HepG2 (cell line): Measurements from ENCODE around the gene NUP54. TPM values are rescaled to one million over a fixed set of nuclear protein-coding genes. Genes with fewer than 3 reads are reported as not detected.

Experiments used
- DPF2 ChIP-seq: sonication (generic); formaldehyde crosslinking; IDR thresholded peaks from 2 replicates; pipeline ENCODE4 v1.4.0; 2020; ENCODE audit warnings: mild to moderate bottlenecking, low read depth, missing genetic modification reagents, borderline replicate concordance
- E2F5 ChIP-seq: sonication (generic); formaldehyde crosslinking; conservative IDR thresholded peaks from 2 replicates; pipeline ENCODE4 v1.4.0; 2020; ENCODE audit warnings: missing genetic modification reagents
- EP300 ChIP-seq, 3 experiments: sonication (generic) in 1 of 3; formaldehyde crosslinking in 1 of 3; IDR thresholded peaks; 2 replicates each; pipeline versions ENCODE4 v1.5.1 to v1.6.1; 2011 to 2020; ENCODE audit warnings: low read depth in 2 of 3, low read length in 2 of 3, borderline replicate concordance in 1 of 3, improper control_type of control experiment in 1 of 3, mild to moderate bottlenecking in 1 of 3, missing genetic modification reagents in 1 of 3, moderate library complexity in 1 of 3
- FOSL2 ChIP-seq: sonication (generic); formaldehyde crosslinking; IDR thresholded peaks from 2 replicates; pipeline ENCODE4 v1.4.0; 2020; ENCODE audit warnings: missing genetic modification reagents
- HOXA5 ChIP-seq: sonication (generic); formaldehyde crosslinking; IDR thresholded peaks from 2 replicates; pipeline ENCODE4 v1.4.0; 2020; ENCODE audit warnings: missing genetic modification reagents
- MLLT10 ChIP-seq: sonication (generic); formaldehyde crosslinking; IDR thresholded peaks from 2 replicates; pipeline ENCODE4 v1.4.0; 2020; ENCODE audit warnings: missing genetic modification reagents
- PAWR ChIP-seq: sonication (generic); formaldehyde crosslinking; IDR thresholded peaks from 2 replicates; pipeline ENCODE4 v1.4.0; 2020; ENCODE audit warnings: missing genetic modification reagents, mild to moderate bottlenecking, borderline replicate concordance
- TCF7 ChIP-seq: sonication (generic); IDR thresholded peaks from 2 replicates; pipeline ENCODE4 v1.6.1; 2016; ENCODE audit warnings: antibody characterized with exemption, low read depth
- ZBTB34 ChIP-seq: sonication (generic); formaldehyde crosslinking; IDR thresholded peaks from 2 replicates; pipeline ENCODE4 v1.8.0; 2022; ENCODE audit warnings: mild to moderate bottlenecking, missing genetic modification reagents
- ZNF230 ChIP-seq: sonication (generic); formaldehyde crosslinking; IDR thresholded peaks from 2 replicates; pipeline ENCODE4 v1.4.0; 2020; ENCODE audit warnings: mild to moderate bottlenecking, missing genetic modification reagents
- ZNF333 ChIP-seq: sonication (generic); formaldehyde crosslinking; IDR thresholded peaks from 2 replicates; pipeline ENCODE4 v1.4.0; 2020; ENCODE audit warnings: mild to moderate bottlenecking, missing genetic modification reagents, borderline replicate concordance
- ZNF784 ChIP-seq: sonication (generic); formaldehyde crosslinking; IDR thresholded peaks from 2 replicates; pipeline ENCODE4 v1.5.1; 2020; ENCODE audit warnings: missing genetic modification reagents, mild to moderate bottlenecking, borderline replicate concordance
- ZSCAN31 ChIP-seq: sonication (generic); formaldehyde crosslinking; IDR thresholded peaks from 2 replicates; pipeline ENCODE4 v1.5.0; 2020; ENCODE audit warnings: low read depth, mild to moderate bottlenecking, missing genetic modification reagents
- polyA plus RNA-seq, 8 experiments: library from polyadenylated mRNA; depleted of rRNA in 3 of 8; stranded (reverse) in 7 of 8; unstranded in 1 of 8; fragments of >200 nt; fragmentation: Illumina TruSeq in 4 of 8; extraction: Trizol in 4 of 8; gene quantifications; 2 replicates each; pipeline versions ENCODE4 v1.2.1 to v1.2.3, GENCODE V29; 2011 to 2016; ENCODE audit warnings: low read depth in 4 of 8, missing spikeins in 1 of 8, mixed read lengths in 1 of 8; ENCODE audit not compliant: insufficient read depth in 1 of 8
- total RNA-seq, 5 experiments: library from RNA; depleted of rRNA; stranded (reverse); fragments of >200 nt; fragmentation: Illumina TruSeq; extraction: Trizol; gene quantifications; 2 replicates each; pipeline ENCODE4 v1.2.3, GENCODE V29; 2016; ENCODE audit warnings: low read depth in 1 of 5
- TF ChIP-seq, protein P1 (sequence below): sonication (generic); formaldehyde crosslinking; conservative IDR thresholded peaks from 2 replicates; pipeline ENCODE4 v1.5.0; 2020; ENCODE audit warnings: missing genetic modification reagents
- TF ChIP-seq, protein P2 (sequence below): IDR thresholded peaks from 2 replicates; pipeline ENCODE4 v1.6.1; 2012; ENCODE audit warnings: low read length, improper control_type of control experiment
- TF ChIP-seq, protein P3 (sequence below): sonication (generic); formaldehyde crosslinking; IDR thresholded peaks from 2 replicates; pipeline ENCODE4 v1.4.0; 2020; ENCODE audit warnings: missing genetic modification reagents, borderline replicate concordance

The NUP54 gene
- total and polyA plus RNA-seq, 2 of the 13 experiments (the other 11 are each of a cell fraction or from before 2014, with no cell fraction given) = 36.1 to 69.3 TPM

DNA sequence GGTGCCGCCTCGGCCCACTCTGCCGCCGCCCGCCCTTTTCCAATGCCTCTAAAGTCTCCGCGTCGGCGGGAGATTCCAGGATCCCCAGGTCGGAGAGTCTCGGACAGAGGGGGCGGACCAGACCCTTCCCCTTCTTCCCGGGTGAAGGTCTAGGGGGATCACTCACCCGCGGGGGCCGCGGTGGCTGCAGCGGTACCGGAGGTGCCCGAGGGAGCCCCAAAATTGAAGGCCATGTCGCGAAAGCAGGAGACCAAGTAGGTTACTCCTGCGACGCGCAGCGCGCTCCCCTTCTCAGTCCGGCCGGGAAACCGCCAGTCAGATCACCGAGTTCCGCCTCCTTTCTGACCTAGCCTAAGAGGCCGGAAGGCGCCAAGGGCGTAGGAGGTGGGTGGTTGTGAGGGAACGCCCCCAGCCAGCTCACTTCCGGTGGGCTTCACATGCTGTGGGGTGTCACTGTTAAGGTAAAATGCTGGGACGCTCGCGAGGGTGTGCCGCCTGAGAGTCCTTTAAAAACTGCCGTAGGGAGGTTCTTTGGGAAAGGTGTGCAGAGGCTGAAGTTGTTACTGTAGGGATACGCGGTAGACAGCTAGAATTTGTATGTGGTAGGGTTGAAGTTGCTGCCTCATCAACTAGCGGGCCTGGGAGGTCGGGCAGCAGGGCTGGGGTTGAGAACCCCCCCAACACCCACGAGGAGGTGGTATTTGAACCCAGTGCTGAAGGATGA is at the start of gene NUP54 (continued):
- TF ChIP-seq EP300 (IDR thresholded peaks at IDR 0.05; ENCODE audit: low read depth in 2 of 2, low read length in 2 of 2) = peak; percentile 36 to 42; a peak in 1 of 4 replicates
- peak; percentile 47; the same call in 1 of the 2 replicates for TF ChIP-seq EP300 (CRISPR knock-in tag; IDR thresholded peaks at IDR 0.05; ENCODE audit: borderline replicate concordance)
- peak; percentile 75 for TF ChIP-seq FOSL2 (CRISPR knock-in tag)
- peak; percentile 88 for TF ChIP-seq HOXA5 (CRISPR knock-in tag)
- TF ChIP-seq, protein P1, sequence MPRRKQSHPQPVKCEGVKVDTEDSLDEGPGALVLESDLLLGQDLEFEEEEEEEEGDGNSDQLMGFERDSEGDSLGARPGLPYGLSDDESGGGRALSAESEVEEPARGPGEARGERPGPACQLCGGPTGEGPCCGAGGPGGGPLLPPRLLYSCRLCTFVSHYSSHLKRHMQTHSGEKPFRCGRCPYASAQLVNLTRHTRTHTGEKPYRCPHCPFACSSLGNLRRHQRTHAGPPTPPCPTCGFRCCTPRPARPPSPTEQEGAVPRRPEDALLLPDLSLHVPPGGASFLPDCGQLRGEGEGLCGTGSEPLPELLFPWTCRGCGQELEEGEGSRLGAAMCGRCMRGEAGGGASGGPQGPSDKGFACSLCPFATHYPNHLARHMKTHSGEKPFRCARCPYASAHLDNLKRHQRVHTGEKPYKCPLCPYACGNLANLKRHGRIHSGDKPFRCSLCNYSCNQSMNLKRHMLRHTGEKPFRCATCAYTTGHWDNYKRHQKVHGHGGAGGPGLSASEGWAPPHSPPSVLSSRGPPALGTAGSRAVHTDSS (CRISPR knock-in tag) = no peak
- no peak for TF ChIP-seq MLLT10 (CRISPR knock-in tag)
- no peak for TF ChIP-seq PAWR
- peak; percentile 86 for TF ChIP-seq ZNF230
- peak; percentile 88 for TF ChIP-seq ZBTB34 (CRISPR knock-in tag)
- TF ChIP-seq, protein P2, sequence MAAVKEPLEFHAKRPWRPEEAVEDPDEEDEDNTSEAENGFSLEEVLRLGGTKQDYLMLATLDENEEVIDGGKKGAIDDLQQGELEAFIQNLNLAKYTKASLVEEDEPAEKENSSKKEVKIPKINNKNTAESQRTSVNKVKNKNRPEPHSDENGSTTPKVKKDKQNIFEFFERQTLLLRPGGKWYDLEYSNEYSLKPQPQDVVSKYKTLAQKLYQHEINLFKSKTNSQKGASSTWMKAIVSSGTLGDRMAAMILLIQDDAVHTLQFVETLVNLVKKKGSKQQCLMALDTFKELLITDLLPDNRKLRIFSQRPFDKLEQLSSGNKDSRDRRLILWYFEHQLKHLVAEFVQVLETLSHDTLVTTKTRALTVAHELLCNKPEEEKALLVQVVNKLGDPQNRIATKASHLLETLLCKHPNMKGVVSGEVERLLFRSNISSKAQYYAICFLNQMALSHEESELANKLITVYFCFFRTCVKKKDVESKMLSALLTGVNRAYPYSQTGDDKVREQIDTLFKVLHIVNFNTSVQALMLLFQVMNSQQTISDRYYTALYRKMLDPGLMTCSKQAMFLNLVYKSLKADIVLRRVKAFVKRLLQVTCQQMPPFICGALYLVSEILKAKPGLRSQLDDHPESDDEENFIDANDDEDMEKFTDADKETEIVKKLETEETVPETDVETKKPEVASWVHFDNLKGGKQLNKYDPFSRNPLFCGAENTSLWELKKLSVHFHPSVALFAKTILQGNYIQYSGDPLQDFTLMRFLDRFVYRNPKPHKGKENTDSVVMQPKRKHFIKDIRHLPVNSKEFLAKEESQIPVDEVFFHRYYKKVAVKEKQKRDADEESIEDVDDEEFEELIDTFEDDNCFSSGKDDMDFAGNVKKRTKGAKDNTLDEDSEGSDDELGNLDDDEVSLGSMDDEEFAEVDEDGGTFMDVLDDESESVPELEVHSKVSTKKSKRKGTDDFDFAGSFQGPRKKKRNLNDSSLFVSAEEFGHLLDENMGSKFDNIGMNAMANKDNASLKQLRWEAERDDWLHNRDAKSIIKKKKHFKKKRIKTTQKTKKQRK = no peak
- no peak; the same call in 1 of the 2 replicates for TF ChIP-seq TCF7
- peak; percentile 92; the same call in 1 of the 2 replicates for TF ChIP-seq ZNF784 (CRISPR knock-in tag)
- no peak for TF ChIP-seq DPF2 (CRISPR knock-in tag)
- TF ChIP-seq, protein P3, sequence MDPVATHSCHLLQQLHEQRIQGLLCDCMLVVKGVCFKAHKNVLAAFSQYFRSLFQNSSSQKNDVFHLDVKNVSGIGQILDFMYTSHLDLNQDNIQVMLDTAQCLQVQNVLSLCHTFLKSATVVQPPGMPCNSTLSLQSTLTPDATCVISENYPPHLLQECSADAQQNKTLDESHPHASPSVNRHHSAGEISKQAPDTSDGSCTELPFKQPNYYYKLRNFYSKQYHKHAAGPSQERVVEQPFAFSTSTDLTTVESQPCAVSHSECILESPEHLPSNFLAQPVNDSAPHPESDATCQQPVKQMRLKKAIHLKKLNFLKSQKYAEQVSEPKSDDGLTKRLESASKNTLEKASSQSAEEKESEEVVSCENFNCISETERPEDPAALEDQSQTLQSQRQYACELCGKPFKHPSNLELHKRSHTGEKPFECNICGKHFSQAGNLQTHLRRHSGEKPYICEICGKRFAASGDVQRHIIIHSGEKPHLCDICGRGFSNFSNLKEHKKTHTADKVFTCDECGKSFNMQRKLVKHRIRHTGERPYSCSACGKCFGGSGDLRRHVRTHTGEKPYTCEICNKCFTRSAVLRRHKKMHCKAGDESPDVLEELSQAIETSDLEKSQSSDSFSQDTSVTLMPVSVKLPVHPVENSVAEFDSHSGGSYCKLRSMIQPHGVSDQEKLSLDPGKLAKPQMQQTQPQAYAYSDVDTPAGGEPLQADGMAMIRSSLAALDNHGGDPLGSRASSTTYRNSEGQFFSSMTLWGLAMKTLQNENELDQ = no peak
- no peak for TF ChIP-seq E2F5 (CRISPR knock-in tag)
- no peak for TF ChIP-seq ZNF333
- peak; percentile 97; the same call in 1 of the 2 replicates for TF ChIP-seq ZSCAN31
